ENCODE measurements around the gene CDR2L.

The CDR2L gene

GRCh38 chr17:75046407-75047289, 59.2 kb downstream of the CDR2L start, which contains the start of the genes ATP5PD and KCTD2:
Gene ATP5PD (minus strand): TSS chr17:75046969. CDS start chr17:75042650, 4,319 bp downstream.
Gene KCTD2 (plus strand): TSS chr17:75047225. CDS start chr17:75047251, 26 bp downstream.
- peak; percentile 95 for DNase-seq

GRCh38 chr17:75047398-75048098, 60.1 kb downstream of the CDR2L start:
- no peak for DNase-seq

- no peak for DNase-seq
Observed at GRCh38 chr17:75048249-75048878, 60.9 kb downstream of the CDR2L start.

- DNase-seq: no peak
Observed at GRCh38 chr17:75049057-75049456, 61.6 kb downstream of the CDR2L start.

- no peak for DNase-seq
Observed at GRCh38 chr17:75049706-75050105, 62.3 kb downstream of the CDR2L start.

GRCh38 chr17:75051941-75052340, 64.5 kb downstream of the CDR2L start:
- no peak for DNase-seq

Data from T1000 (cell line).